Liver (tissue), 9 donors: ENCODE results near the gene FBXW7. TPM values are rescaled to one million over a fixed set of nuclear protein-coding genes. Genes with fewer than 3 reads are reported as not detected.
A peak's percentile ranks its signal among the peaks of the same experiment; 100 is the strongest.

ENCODE experiments used
- DNase-seq: peaks from one replicate; pipeline ENCODE4 v3.0.0-alpha.2; 2017; ENCODE audit warnings: low spot score
- H3K27ac ChIP-seq, 2 donors: one replicate each; pipeline ENCODE4 v1.7.0; 2013; ENCODE audit warnings: inconsistent platforms in 2 of 2, low read length in 2 of 2, control low read depth in 1 of 2, low read depth in 1 of 2, mild to moderate bottlenecking in 1 of 2
- H3K27me3 ChIP-seq, 4 donors: one replicate each; pipeline versions ENCODE4 v1.6.1 to v1.7.0; 2013; ENCODE audit warnings: low read length in 3 of 4, inconsistent platforms in 1 of 4, mild to moderate bottlenecking in 1 of 4, moderate library complexity in 1 of 4; ENCODE audit not compliant: control insufficient read depth in 4 of 4, insufficient read depth in 4 of 4
- H3K36me3 ChIP-seq, 4 donors: one replicate each; pipeline versions ENCODE4 v1.6.1 to v1.7.0; 2013; ENCODE audit warnings: low read length in 3 of 4, mild to moderate bottlenecking in 3 of 4, low read depth in 1 of 4, moderate library complexity in 1 of 4; ENCODE audit not compliant: control insufficient read depth in 4 of 4, insufficient read depth in 3 of 4
- H3K4me1 ChIP-seq, 4 donors: one replicate each; pipeline versions ENCODE4 v1.6.1 to v1.7.0; 2013; ENCODE audit warnings: low read length in 3 of 4, mild to moderate bottlenecking in 3 of 4, moderate library complexity in 1 of 4; ENCODE audit not compliant: control insufficient read depth in 4 of 4, insufficient read depth in 4 of 4
- H3K4me3 ChIP-seq, 3 donors: one replicate each; pipeline versions ENCODE4 v1.6.1 to v1.7.0; 2013; ENCODE audit warnings: low read length in 3 of 3, control low read depth in 1 of 3, low read depth in 1 of 3, mild to moderate bottlenecking in 1 of 3
- H3K9ac ChIP-seq, 2 donors: one replicate each; pipeline ENCODE4 v1.7.0; 2013; ENCODE audit warnings: low read length in 2 of 2, mild to moderate bottlenecking in 2 of 2, moderate library complexity in 2 of 2, control low read depth in 1 of 2, low read depth in 1 of 2
- H3K9me3 ChIP-seq, 4 donors: one replicate each; pipeline versions ENCODE4 v1.6.1 to v1.7.0; 2013; ENCODE audit warnings: low read length in 3 of 4; ENCODE audit not compliant: control insufficient read depth in 4 of 4
- ATF3 ChIP-seq: IDR thresholded peaks from 2 replicates; pipeline ENCODE4 v1.6.1; 2016; ENCODE audit warnings: antibody characterized with exemption
- EGR1 ChIP-seq, 2 donors: IDR thresholded peaks; 2 replicates each; pipeline ENCODE4 v1.6.1; 2016 to 2018; ENCODE audit warnings: antibody characterized with exemption in 2 of 2, low read depth in 2 of 2
- FOXA1 ChIP-seq: IDR thresholded peaks from 2 replicates; pipeline ENCODE4 v1.6.1; 2016; ENCODE audit warnings: antibody characterized with exemption
- FOXA2 ChIP-seq: IDR thresholded peaks from 2 replicates; pipeline ENCODE4 v1.6.1; 2016; ENCODE audit warnings: antibody characterized with exemption
- HNF4A ChIP-seq, 2 donors: conservative IDR thresholded peaks; 2 replicates each; pipeline ENCODE4 v1.6.1; 2016; ENCODE audit warnings: antibody characterized with exemption in 2 of 2, mild to moderate bottlenecking in 2 of 2
- NR2F2 ChIP-seq: IDR thresholded peaks from 2 replicates; pipeline ENCODE4 v1.6.1; 2016; ENCODE audit warnings: antibody characterized with exemption
- RAD21 ChIP-seq, 2 donors: IDR thresholded peaks; 2 replicates each; pipeline ENCODE4 v1.6.1; 2016; ENCODE audit warnings: antibody characterized with exemption in 2 of 2, mild to moderate bottlenecking in 2 of 2
- TAF1 ChIP-seq: conservative IDR thresholded peaks from 2 replicates; pipeline ENCODE4 v1.6.1; 2016; ENCODE audit warnings: antibody characterized with exemption, mild to moderate bottlenecking
- YY1 ChIP-seq: IDR thresholded peaks from 2 replicates; pipeline ENCODE4 v1.6.1; 2016; ENCODE audit warnings: antibody characterized with exemption, mild to moderate bottlenecking
- WGBS: extraction: QIAGEN DNeasy Blood & Tissue Kit; methylation state at CpG from one replicate; pipeline ENCODE4 v1.1.7; 2013; 5-methylcytosine and 5-hydroxymethylcytosine counted together
- polyA plus RNA-seq, 2 donors: library from polyadenylated mRNA; stranded (reverse) in 1 of 2; unstranded in 1 of 2; fragments of 200-250 nt in 1 of 2; fragments of >200 nt in 1 of 2; fragmentation: Nextera tagmentation in 1 of 2; extraction: Ambion mirVana in 1 of 2; gene quantifications; one replicate each; pipeline versions ENCODE4 v1.2.1 to v1.2.3, GENCODE V29; 2013 to 2015
- total RNA-seq, 2 donors: library from RNA; depleted of rRNA; stranded (reverse); fragments of >200 nt; gene quantifications; one replicate each; pipeline ENCODE4 v1.2.3, GENCODE V29; 2014
- TF ChIP-seq, protein P1 (sequence below): fragments of 150-350 bp; IDR thresholded peaks from 2 replicates; pipeline ENCODE4 v1.5.1; 2017; ENCODE audit warnings: improper control_type of control experiment, low read depth, low read length; ENCODE audit not compliant: missing input control
- TF ChIP-seq, protein P2 (sequence below): IDR thresholded peaks from 2 replicates; pipeline ENCODE4 v1.6.1; 2016; ENCODE audit warnings: antibody characterized with exemption, mild to moderate bottlenecking
- TF ChIP-seq, protein P3 (sequence below): IDR thresholded peaks from 2 replicates; pipeline ENCODE4 v1.6.1; 2016; ENCODE audit warnings: antibody characterized with exemption
- donor health status: healthy.
- donor health status: healthy.
- donor health status: healthy.
- donor health status: healthy.
- donor health status: healthy.

The FBXW7 gene
- total and polyA plus RNA-seq, 4 donors = 4.0 to 56.9 (median 16.1) TPM

GRCh38 chr4:152523731-152524130 is 12.2 kb downstream of the FBXW7 start:
- Histone ChIP-seq H3K36me3 (no peaks in the 10 kb centered on the region), H3K4me1 (peaks cover 3 to 13% (median 7%) of the 10 kb centered on the region in 4 donors), H3K4me3 (no peak overlapping the region), H3K27ac (no peak overlapping the region), H3K9me3 (no peaks in the 10 kb centered on the region), H3K27me3 (no peaks in the 10 kb centered on the region), H3K9ac (no peak overlapping the region)
- no peak for DNase-seq
- 29% methylated on average over 1 of the region's 1 CpG for WGBS
- TF ChIP-seq, protein P1, sequence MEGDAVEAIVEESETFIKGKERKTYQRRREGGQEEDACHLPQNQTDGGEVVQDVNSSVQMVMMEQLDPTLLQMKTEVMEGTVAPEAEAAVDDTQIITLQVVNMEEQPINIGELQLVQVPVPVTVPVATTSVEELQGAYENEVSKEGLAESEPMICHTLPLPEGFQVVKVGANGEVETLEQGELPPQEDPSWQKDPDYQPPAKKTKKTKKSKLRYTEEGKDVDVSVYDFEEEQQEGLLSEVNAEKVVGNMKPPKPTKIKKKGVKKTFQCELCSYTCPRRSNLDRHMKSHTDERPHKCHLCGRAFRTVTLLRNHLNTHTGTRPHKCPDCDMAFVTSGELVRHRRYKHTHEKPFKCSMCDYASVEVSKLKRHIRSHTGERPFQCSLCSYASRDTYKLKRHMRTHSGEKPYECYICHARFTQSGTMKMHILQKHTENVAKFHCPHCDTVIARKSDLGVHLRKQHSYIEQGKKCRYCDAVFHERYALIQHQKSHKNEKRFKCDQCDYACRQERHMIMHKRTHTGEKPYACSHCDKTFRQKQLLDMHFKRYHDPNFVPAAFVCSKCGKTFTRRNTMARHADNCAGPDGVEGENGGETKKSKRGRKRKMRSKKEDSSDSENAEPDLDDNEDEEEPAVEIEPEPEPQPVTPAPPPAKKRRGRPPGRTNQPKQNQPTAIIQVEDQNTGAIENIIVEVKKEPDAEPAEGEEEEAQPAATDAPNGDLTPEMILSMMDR = no peak
- TF ChIP-seq HNF4A (conservative IDR thresholded peaks at IDR 0.05) = peak; percentile 53 to 69

GRCh38 chr4:152522754-152523153 is 13.1 kb downstream of the FBXW7 start:
- 78% methylated on average over 2 of the region's 2 CpGs for WGBS
- H3K4me3 ChIP-seq = no peak overlapping the region
- H3K27me3 ChIP-seq = no peaks in the 10 kb centered on the region
- DNase-seq = no peak
- no peak overlapping the region for H3K9ac ChIP-seq
- no peaks in the 10 kb centered on the region for H3K36me3 ChIP-seq
- peaks cover 3 to 10% (median 6%) of the 10 kb centered on the region in 4 donors for H3K4me1 ChIP-seq
- TF ChIP-seq FOXA1 (no peak), NR2F2 (no peak), TAF1 (no peak), ATF3 (no peak), RAD21 (IDR thresholded peaks at IDR 0.05) (no peak), FOXA2 (no peak)
- TF ChIP-seq, protein P2, sequence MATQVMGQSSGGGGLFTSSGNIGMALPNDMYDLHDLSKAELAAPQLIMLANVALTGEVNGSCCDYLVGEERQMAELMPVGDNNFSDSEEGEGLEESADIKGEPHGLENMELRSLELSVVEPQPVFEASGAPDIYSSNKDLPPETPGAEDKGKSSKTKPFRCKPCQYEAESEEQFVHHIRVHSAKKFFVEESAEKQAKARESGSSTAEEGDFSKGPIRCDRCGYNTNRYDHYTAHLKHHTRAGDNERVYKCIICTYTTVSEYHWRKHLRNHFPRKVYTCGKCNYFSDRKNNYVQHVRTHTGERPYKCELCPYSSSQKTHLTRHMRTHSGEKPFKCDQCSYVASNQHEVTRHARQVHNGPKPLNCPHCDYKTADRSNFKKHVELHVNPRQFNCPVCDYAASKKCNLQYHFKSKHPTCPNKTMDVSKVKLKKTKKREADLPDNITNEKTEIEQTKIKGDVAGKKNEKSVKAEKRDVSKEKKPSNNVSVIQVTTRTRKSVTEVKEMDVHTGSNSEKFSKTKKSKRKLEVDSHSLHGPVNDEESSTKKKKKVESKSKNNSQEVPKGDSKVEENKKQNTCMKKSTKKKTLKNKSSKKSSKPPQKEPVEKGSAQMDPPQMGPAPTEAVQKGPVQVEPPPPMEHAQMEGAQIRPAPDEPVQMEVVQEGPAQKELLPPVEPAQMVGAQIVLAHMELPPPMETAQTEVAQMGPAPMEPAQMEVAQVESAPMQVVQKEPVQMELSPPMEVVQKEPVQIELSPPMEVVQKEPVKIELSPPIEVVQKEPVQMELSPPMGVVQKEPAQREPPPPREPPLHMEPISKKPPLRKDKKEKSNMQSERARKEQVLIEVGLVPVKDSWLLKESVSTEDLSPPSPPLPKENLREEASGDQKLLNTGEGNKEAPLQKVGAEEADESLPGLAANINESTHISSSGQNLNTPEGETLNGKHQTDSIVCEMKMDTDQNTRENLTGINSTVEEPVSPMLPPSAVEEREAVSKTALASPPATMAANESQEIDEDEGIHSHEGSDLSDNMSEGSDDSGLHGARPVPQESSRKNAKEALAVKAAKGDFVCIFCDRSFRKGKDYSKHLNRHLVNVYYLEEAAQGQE = no peak
- TF ChIP-seq, protein P1 = no peak
- no peak overlapping the region for H3K27ac ChIP-seq
- H3K9me3 ChIP-seq = no peaks in the 10 kb centered on the region

DNA sequence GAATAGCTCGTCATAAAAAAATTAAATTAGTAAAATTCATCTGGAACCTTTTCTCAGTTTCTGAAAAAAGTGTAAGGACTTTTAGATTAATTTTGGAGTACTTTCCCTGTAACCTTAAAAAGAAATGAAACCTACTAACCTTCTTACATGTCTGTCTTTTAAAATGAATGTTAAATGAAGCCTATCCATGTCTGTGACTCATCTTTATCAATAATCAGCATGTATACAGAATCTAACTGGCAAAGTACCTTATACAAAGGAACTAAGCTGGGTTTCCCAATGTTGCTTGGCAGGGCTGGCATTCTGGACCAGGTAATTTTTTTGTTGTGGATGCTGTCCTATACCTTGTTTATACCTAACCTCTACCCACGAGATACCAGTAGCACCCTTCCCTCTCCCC is 13.6 kb downstream of the FBXW7 start:
- WGBS = 89% methylated on average over 2 of the region's 2 CpGs
- no peak for DNase-seq
- H3K4me3 ChIP-seq = no peak overlapping the region

More for the DNA sequence above, 13.6 kb downstream of the FBXW7 start:
- Histone ChIP-seq H3K36me3 (no peaks in the 10 kb centered on the region), H3K9me3 (no peaks in the 10 kb centered on the region), H3K27ac (no peak overlapping the region), H3K27me3 (no peaks in the 10 kb centered on the region), H3K4me1 (peaks cover 3 to 10% (median 6%) of the 10 kb centered on the region in 4 donors), H3K9ac (no peak overlapping the region)
- TF ChIP-seq EGR1 (IDR thresholded peaks at IDR 0.05; ENCODE audit: low read depth in 2 of 2) = no peak
- no peak for TF ChIP-seq FOXA2
- TF ChIP-seq FOXA1 = no peak
- TF ChIP-seq, protein P3, sequence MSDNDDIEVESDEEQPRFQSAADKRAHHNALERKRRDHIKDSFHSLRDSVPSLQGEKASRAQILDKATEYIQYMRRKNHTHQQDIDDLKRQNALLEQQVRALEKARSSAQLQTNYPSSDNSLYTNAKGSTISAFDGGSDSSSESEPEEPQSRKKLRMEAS = no peak
- no peak for TF ChIP-seq YY1
